HCT116 (cell line): ENCODE results near the gene JSRP1. TPM values are rescaled to one million over a fixed set of nuclear protein-coding genes. Genes with fewer than 3 reads are reported as not detected.

Source experiments
- ATAC-seq: fragments of 200-7000 bp; cut with Tn5 transposase; 2 replicates; pipeline ENCODE4 v1.9.1; 2020; ENCODE audit warnings: mild to moderate bottlenecking, moderate library complexity
- BruUV-seq: library from RNA; stranded (reverse); fragments of 400-500 nt; replicated peaks from 2 replicates; lab custom pipeline; 2021; lab: Mats Ljungman, UMichigan
- CTCF ChIA-PET: fragments of 300-600 bp; sonication (Branson Sonifier 250); formaldehyde crosslinking; loops from one replicate; lab custom pipeline; 2021; ENCODE audit warnings: antibody characterized with exemption; lab: Charles Lee
- POLR2A ChIA-PET: fragments of 300-600, 350-600 bp; sonication (Branson Sonifier 250); formaldehyde crosslinking; loops from one replicate; lab custom pipeline; 2021; ENCODE audit warnings: antibody characterized with exemption; lab: Charles Lee
- RAD21 ChIA-PET, 2 experiments: fragments of 300-600 bp; sonication (Branson Sonifier 250); formaldehyde crosslinking; loops; one replicate each; lab custom pipeline; 2023; ENCODE audit warnings: low total read pairs in 2 of 2; ENCODE audit not compliant: uncharacterized antibody in 2 of 2, unreplicated experiment in 2 of 2, low non-redundant PET in 1 of 2; lab: Charles Lee
- DNase-seq: peaks from one replicate; pipeline ENCODE4 v3.0.0-alpha.2; 2010; ENCODE audit warnings: low read depth, low spot score
- H2AFZ ChIP-seq: fragments of 200-600 bp; shearing (Covaris generic), sonication (generic); 2 replicates; pipeline ENCODE4 v1.6.1; 2017; ENCODE audit warnings: low read depth, mixed run types, mixed read lengths, antibody characterized with exemption, low read length; ENCODE audit not compliant: poor library complexity, severe bottlenecking
- H3K27ac ChIP-seq: 2 replicates; pipeline ENCODE4 v1.5.1; 2012; ENCODE audit warnings: low read depth, low read length
- H3K27me3 ChIP-seq: fragments of 200-600 bp; sonication (generic); 2 replicates; pipeline ENCODE4 v1.6.1; 2016; ENCODE audit warnings: mixed run types, low read length, mixed read lengths; ENCODE audit not compliant: insufficient read depth
- H3K36me3 ChIP-seq, 2 experiments: fragments of 200-500 bp in 1 of 2; fragments of 200-600 bp in 1 of 2; sonication (Bioruptor generic) in 1 of 2; sonication (generic) in 1 of 2; 2 replicates each; pipeline versions ENCODE4 v1.5.1 to v1.6.1; 2014 to 2016; ENCODE audit warnings: low read length in 2 of 2, inconsistent platforms in 1 of 2, mixed read lengths in 1 of 2, mixed run types in 1 of 2; ENCODE audit not compliant: insufficient read depth in 2 of 2, control insufficient read depth in 1 of 2
- H3K4me1 ChIP-seq, 2 experiments: fragments of 200-600 bp in 1 of 2; sonication (generic) in 1 of 2; 2 replicates each; pipeline versions ENCODE4 v1.5.1 to v1.6.1; 2012 to 2017; ENCODE audit warnings: low read length in 2 of 2, inconsistent platforms in 1 of 2, mild to moderate bottlenecking in 1 of 2, mixed read lengths in 1 of 2, mixed run types in 1 of 2, moderate library complexity in 1 of 2; ENCODE audit not compliant: insufficient read depth in 2 of 2, control insufficient read depth in 1 of 2
- H3K4me2 ChIP-seq: fragments of 200-600 bp; sonication (generic); 2 replicates; pipeline ENCODE4 v1.6.1; 2017; ENCODE audit warnings: mixed run types, low read length, mixed read lengths
- H3K4me3 ChIP-seq, 2 experiments: fragments of 200-600 bp in 1 of 2; sonication (generic) in 1 of 2; replicated peaks in 1 of 2; 2 replicates each; pipeline ENCODE4 v1.5.1; 2011 to 2016; ENCODE audit warnings: low read length in 2 of 2, control low read depth in 1 of 2, low read depth in 1 of 2, mild to moderate bottlenecking in 1 of 2, mixed read lengths in 1 of 2, mixed run types in 1 of 2
- H3K79me2 ChIP-seq: fragments of 200-600 bp; sonication (generic); 2 replicates; pipeline ENCODE4 v1.6.1; 2017; ENCODE audit warnings: mild to moderate bottlenecking, mixed run types, low read length, moderate library complexity, mixed read lengths; ENCODE audit not compliant: insufficient read depth
- H3K9ac ChIP-seq: fragments of 200-600 bp; sonication (generic); 2 replicates; pipeline ENCODE4 v1.6.1; 2016; ENCODE audit warnings: low read length, mixed read lengths
- H3K9me2 ChIP-seq: fragments of 200-600 bp; sonication (generic), shearing (Covaris generic); 2 replicates; pipeline ENCODE4 v1.6.1; 2017; ENCODE audit warnings: mixed run types, mild to moderate bottlenecking, moderate library complexity; ENCODE audit not compliant: insufficient read depth
- H3K9me3 ChIP-seq, 2 experiments: fragments of 200-500 bp in 1 of 2; fragments of 200-600 bp in 1 of 2; sonication (Bioruptor generic) in 1 of 2; sonication (generic) in 1 of 2; 2 replicates each; pipeline ENCODE4 v1.6.1; 2014 to 2017; ENCODE audit warnings: low read length in 2 of 2, mixed read lengths in 2 of 2, inconsistent platforms in 1 of 2, low read depth in 1 of 2, mild to moderate bottlenecking in 1 of 2, mixed run types in 1 of 2, moderate library complexity in 1 of 2; ENCODE audit not compliant: control insufficient read depth in 1 of 2, insufficient read depth in 1 of 2
- H4K20me1 ChIP-seq: fragments of 200-600 bp; sonication (generic), shearing (Covaris generic); 2 replicates; pipeline ENCODE4 v1.6.1; 2017; ENCODE audit warnings: mixed run types, mild to moderate bottlenecking, moderate library complexity; ENCODE audit not compliant: insufficient read depth
- EGR1 ChIP-seq: IDR thresholded peaks from 2 replicates; pipeline ENCODE4 v1.6.1; 2012; ENCODE audit warnings: low read depth
- FOSL1 ChIP-seq: IDR thresholded peaks from 2 replicates; pipeline ENCODE4 v1.6.1; 2012; ENCODE audit warnings: low read depth
- JUND ChIP-seq: IDR thresholded peaks from 2 replicates; pipeline ENCODE4 v1.6.1; 2012
- RAD21 ChIP-seq: IDR thresholded peaks from 2 replicates; pipeline ENCODE4 v1.6.1; 2012; ENCODE audit warnings: low read depth, mild to moderate bottlenecking
- YY1 ChIP-seq: IDR thresholded peaks from 2 replicates; pipeline ENCODE4 v1.6.1; 2011; ENCODE audit warnings: low read length, low read depth, moderate library complexity, mild to moderate bottlenecking; ENCODE audit not compliant: insufficient replicate concordance; ENCODE audit errors: extremely low read depth
- ZFX ChIP-seq: fragments of 450-650 bp; IDR thresholded peaks from 2 replicates; pipeline ENCODE4 v1.6.1; 2017
- intact Hi-C: fragments of 100-400 bp; cut with micrococcal nuclease; formaldehyde crosslinking; loops from 2 replicates; pipeline ENCODE4 v1.10.0; 2022
- total RNA-seq: library from RNA; stranded (reverse); gene quantifications from one replicate; pipeline ENCODE4 v1.2.1, GENCODE V29; 2021; ENCODE audit not compliant: unreplicated experiment
- TF ChIP-seq, protein P1 (sequence below): IDR thresholded peaks from 2 replicates; pipeline ENCODE4 v1.6.1; 2012
- TF ChIP-seq, protein P2 (sequence below), 3 experiments: fragments of 200-600 bp in 1 of 3; sonication (generic) in 1 of 3; IDR thresholded peaks in 2 of 3; conservative IDR thresholded peaks in 1 of 3; 2 replicates each; pipeline ENCODE4 v1.5.1; 2012 to 2017; ENCODE audit warnings: low read depth in 2 of 3, low read length in 2 of 3, antibody characterized with exemption in 1 of 3, borderline replicate concordance in 1 of 3, control low read depth in 1 of 3, mild to moderate bottlenecking in 1 of 3, mixed read lengths in 1 of 3, mixed run types in 1 of 3, moderate library complexity in 1 of 3; ENCODE audit not compliant: insufficient read depth in 1 of 3
- TF ChIP-seq, protein P3 (sequence below): IDR thresholded peaks from 2 replicates; pipeline ENCODE4 v1.6.1; 2011; ENCODE audit warnings: mild to moderate bottlenecking, low read length, moderate library complexity; ENCODE audit not compliant: insufficient replicate concordance; ENCODE audit errors: extremely low read depth

JSRP1 gene
- total RNA-seq, 1 experiment from 2014 or later: 0.30 TPM

DNA sequence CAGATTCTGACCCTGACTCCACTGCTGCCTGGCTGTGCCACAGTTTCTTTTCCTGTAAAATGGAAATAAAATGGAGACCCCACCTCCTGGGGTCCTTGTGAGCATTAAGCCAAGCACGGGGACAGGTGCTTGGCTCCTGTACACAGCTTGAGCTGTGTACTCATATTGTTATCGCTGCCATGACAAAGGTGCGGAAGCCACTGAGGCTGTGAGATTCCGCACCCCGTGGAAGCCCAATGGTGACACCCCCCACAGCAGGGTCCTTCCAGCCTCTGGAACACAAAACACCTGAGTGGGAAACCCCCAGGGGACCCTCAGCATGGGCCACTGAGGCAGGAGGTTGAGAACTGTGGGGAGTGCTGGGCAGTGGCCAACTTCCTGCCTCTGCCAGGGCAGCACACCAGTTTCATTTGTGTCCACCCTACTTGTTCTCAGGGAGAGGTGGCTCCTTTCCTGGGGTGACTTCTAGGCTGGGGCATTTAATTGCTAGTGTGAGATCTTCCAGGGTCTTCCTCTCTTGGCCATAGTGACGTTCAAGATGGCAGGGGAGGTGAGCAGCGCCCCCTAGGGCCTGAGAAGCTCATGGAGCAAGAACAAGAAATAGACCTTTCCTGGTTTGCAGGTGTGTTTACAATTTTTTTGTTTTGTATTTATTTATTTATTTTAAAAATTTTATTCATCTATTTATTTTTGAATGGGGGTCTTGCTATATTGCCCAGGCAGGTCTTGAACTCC lies 5.4 kb upstream of the JSRP1 start:
- no peaks in the 10 kb centered on the region for H3K9me3 ChIP-seq
- peak; percentile 70 for ATAC-seq
- H3K4me3 ChIP-seq: no peak overlapping the region
- no peaks in the 10 kb centered on the region for H3K27me3 ChIP-seq
- RAD21 ChIA-PET: no interaction called here
- peak; percentile 37 for DNase-seq
- H3K9ac ChIP-seq: no peak overlapping the region
- BruUV-seq: no TSS peak
- intact Hi-C loops: no loop called here
- peaks cover 9% of the 10 kb centered on the region in 2 experiments; a peak in 3 of 4 replicates for H3K4me1 ChIP-seq
- no peaks in the 10 kb centered on the region for H3K79me2 ChIP-seq
- peak overlapping the region; percentile 73 for H2AFZ ChIP-seq
- CTCF ChIA-PET: interaction anchor here (0.6 to 2.2 kb wide), 9 partner anchors 8 to 375 kb away, joined by 3 to 7 read pairs (median 3); no protein-coding TSS in a partner anchor
- no peaks in the 10 kb centered on the region for H4K20me1 ChIP-seq
- peak overlapping the region; percentile 13; the same call in 1 of the 2 replicates for H3K4me2 ChIP-seq
- H3K36me3 ChIP-seq: no peaks in the 10 kb centered on the region
- TF ChIP-seq, protein P1, sequence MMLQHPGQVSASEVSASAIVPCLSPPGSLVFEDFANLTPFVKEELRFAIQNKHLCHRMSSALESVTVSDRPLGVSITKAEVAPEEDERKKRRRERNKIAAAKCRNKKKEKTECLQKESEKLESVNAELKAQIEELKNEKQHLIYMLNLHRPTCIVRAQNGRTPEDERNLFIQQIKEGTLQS: no peak
- TF ChIP-seq FOSL1: no peak
- TF ChIP-seq JUND: no peak
- TF ChIP-seq, protein P2, sequence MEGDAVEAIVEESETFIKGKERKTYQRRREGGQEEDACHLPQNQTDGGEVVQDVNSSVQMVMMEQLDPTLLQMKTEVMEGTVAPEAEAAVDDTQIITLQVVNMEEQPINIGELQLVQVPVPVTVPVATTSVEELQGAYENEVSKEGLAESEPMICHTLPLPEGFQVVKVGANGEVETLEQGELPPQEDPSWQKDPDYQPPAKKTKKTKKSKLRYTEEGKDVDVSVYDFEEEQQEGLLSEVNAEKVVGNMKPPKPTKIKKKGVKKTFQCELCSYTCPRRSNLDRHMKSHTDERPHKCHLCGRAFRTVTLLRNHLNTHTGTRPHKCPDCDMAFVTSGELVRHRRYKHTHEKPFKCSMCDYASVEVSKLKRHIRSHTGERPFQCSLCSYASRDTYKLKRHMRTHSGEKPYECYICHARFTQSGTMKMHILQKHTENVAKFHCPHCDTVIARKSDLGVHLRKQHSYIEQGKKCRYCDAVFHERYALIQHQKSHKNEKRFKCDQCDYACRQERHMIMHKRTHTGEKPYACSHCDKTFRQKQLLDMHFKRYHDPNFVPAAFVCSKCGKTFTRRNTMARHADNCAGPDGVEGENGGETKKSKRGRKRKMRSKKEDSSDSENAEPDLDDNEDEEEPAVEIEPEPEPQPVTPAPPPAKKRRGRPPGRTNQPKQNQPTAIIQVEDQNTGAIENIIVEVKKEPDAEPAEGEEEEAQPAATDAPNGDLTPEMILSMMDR (IDR thresholded peaks at IDR 0.05 in 2 of 3, conservative IDR thresholded peaks at IDR 0.05 in 1 of 3; ENCODE audit: borderline replicate concordance in 1 of 3, insufficient read depth in 1 of 3, low read depth in 2 of 3, low read length in 2 of 3): peak; percentile 58 to 86 (median 76); a peak in 5 of 6 replicates
- peak; percentile 64 for TF ChIP-seq RAD21
- TF ChIP-seq EGR1: no peak
- TF ChIP-seq, protein P3, sequence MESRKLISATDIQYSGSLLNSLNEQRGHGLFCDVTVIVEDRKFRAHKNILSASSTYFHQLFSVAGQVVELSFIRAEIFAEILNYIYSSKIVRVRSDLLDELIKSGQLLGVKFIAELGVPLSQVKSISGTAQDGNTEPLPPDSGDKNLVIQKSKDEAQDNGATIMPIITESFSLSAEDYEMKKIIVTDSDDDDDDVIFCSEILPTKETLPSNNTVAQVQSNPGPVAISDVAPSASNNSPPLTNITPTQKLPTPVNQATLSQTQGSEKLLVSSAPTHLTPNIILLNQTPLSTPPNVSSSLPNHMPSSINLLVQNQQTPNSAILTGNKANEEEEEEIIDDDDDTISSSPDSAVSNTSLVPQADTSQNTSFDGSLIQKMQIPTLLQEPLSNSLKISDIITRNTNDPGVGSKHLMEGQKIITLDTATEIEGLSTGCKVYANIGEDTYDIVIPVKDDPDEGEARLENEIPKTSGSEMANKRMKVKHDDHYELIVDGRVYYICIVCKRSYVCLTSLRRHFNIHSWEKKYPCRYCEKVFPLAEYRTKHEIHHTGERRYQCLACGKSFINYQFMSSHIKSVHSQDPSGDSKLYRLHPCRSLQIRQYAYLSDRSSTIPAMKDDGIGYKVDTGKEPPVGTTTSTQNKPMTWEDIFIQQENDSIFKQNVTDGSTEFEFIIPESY: no peak
- peak; percentile 55 for TF ChIP-seq YY1
- TF ChIP-seq ZFX: no peak
- H3K9me2 ChIP-seq: no peaks in the 10 kb centered on the region
- no peak overlapping the region for H3K27ac ChIP-seq
- POLR2A ChIA-PET: interaction anchor here (1.1 kb wide), 1 partner anchor 9 kb away, joined by 4 read pairs; no protein-coding TSS in a partner anchor
